ENCODE data around the gene ACHE.
"Not testable (repeated sequence)": the region's sequence is repeated elsewhere in the genome, so short reads cannot be mapped to it uniquely, and the experiment has no call there.

ACHE gene

DNA sequence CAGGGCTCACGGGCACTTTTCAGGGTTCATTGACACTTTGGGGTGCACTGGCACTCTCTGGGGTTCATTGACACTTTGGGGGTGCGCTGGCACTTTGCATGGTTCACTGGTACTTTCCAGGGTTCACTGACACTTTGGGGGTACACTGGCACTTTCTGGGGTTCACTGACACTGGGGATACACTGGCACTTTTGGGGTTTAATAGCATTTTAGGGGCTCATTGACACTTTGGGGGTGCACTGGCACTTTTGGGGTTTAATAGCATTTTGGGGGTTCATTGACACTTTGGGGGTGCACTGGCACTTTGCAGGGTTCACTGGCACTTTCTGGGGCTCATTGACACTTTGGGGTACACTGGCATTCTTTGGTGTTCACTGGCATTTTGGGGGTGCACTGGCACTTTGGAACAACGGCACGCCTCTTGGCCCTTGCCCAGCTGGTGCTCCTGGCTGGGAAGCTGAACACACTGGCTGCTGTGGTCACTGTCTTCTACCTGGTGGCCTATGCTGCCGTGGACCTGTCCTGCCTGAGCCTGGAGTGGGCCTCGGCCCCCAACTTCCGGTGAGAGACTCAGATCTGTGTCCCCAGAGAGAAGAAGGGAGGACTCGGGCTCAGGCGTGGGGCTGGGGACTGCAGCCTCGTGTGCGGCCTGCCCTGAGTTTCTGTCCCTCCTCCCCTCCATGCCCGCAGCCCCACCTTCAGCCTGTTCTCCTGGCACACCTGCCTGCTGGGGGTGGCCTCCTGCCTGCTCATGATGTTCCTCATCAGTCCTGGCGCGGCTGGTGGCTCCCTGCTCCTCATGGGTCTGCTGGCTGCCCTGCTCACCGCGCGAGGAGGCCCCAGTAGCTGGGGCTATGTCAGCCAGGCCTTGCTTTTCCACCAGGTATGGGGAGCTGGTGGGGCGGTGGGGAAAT, 34.7 kb downstream of the ACHE start:
- no peak for DNase-seq

DNA sequence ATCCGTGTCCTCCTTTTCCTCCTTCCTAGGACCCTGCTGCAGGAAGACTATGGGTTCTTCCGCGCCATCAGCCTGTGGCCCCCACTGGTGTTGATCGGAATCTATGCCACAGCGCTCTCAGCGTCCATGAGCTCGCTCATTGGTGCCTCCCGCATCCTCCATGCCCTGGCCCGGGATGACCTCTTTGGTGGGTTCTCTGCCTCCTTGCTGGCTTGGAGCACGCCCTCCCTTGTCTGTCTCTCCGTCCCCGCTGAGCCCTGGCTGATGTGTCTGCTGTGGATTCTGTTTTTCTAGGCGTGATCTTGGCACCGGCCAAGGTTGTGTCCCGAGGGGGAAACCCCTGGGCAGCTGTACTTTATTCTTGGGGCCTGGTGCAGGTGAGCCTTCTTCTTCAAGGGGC, 35.8 kb downstream of the ACHE start:
- no peak for DNase-seq

GRCh38 chr7:100856871-100857282, 38.8 kb downstream of the ACHE start:
- no peak for DNase-seq

DNA sequence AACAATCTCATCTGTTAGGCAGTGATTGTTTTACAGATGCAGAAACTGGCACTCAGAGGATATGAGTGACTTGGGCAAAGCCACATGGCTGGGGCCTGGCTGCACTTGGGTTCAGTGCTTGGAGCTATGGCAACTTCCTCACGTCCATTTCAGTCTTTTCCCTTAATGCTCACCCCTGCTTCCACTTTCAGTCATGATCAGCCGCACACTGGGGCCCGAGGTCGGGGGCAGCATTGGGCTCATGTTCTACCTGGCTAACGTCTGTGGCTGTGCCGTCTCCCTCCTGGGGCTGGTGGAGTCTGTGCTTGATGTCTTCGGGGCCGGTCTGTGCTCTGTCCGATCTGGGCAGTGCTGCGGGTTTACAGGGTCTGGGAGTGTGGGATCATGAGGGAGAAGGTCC, 40.2 kb downstream of the ACHE start:
- no peak for DNase-seq

DNA sequence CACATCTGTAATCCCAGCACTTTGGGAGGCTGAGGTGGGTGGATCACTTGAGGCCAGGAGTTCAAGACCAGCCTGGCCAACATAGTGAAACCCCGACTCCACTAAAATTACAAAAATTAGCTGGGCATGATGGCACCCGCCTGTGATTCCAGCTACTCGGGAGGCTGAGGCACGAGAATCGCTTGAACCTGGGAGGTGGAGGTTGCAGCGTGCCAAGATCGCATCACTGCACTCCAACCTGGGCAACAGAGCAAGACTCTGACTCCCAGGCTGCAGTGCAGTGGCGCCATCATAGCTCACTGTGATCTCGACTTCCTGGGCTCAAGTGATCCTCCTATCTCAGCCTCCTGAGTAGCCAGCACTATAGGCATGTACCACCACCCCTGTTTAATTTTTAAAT, 40.8 kb downstream of the ACHE start:
- DNase-seq = not testable (repeated sequence)

DNA sequence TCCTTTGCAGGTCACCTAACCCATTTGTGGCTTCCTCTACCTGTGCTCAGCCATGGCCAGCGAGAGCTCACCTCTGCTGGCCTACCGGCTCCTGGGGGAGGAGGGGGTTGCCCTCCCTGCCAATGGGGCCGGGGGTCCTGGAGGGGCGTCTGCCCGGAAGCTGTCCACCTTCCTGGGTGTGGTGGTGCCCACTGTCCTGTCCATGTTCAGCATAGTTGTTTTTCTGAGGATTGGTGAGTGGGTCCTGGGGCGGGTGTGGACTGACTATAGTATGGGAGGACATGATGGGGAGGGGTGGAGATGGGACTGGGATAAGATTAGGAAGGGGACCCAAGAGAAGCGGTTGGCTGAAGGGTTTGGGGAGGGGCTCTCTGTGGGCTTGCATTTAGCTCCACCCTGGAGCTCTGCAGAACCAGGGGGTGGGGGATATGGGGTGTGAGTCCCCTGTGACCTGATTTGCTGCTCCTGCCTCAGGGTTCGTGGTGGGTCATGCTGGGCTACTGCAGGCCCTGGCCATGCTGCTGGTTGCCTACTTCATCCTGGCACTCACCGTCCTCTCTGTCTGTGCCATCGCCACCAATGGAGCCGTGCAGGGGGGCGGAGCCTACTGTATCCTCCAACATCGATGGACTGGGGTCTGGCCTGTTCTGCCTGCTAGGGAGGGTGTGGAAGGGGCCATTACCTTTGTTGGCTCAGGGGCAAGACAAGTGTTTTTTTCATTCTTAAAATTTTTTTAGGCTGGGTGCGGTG, 41.4 kb downstream of the ACHE start:
- no peak for DNase-seq

DNA sequence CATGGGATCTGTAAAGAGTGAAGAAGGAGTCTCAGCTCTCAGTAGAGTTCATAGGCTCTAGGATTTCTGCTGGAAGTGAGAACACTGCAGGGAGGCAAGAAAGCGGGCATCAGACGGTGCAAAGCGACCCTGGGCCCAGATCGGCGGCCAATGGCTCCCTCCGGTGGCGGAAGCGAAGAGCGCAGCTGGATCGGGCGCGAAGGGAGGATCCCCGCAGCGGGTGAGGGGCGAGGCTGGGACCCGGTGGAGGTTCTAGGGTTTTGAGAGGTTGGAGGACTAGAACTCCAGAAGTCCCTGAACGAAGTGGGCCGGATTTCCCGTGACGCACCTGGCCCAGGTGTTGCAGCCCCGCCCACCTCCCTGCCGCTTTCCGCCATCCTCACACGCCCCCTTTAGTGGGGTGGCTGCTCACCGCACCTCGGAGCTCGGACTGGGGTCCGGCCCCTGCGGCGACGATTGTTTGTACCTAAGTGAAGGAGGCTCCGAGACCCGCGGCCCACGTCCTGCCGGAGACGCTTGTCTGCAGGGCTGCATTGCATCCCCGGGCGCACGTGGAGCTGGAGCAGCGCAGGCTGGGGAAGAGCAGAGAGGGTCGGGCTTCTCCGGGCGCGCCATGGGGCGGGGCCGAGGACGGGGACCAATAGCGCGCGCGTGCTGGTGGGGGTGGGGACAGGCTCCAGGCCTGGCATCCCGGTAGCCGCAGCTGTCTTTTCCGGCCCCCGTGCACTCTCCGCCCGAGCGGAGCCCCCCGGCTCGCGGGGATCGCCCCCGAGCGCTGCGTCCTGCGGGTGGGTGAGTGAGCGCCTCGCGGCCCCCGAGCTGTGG, 43.4 kb downstream of the ACHE start, which contains the start of gene SLC12A9:
SLC12A9 (plus strand) TSS at position 666 of the 825 bp plus-strand sequence. CDS start 1,485 bp downstream, outside the sequence.
- DNase-seq = peak; percentile 33

DNA sequence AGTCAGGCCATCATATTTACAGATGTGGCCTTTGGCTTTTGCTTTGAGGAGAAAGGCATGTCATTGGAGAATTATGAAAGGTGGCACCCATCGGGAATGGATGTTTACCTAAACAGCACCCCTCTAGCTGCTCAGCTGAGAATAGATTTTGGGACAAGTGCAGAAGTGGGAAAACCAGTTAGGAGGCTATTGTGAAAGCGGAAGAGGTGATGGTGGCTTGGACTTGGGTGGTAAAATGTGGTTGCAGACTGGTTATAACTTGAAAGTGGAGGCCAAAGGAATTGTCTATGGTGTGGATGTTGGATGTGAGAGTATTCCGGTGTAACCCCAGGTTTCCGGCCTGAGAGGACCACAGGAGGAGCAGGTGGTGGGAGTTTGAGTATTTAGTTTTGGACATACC, 48.3 kb downstream of the ACHE start:
- no peak for DNase-seq

GRCh38 chr7:100840470-100841100, 55.1 kb downstream of the ACHE start:
- DNase-seq = no peak

All from SIG-M5 (cell line).